H1 (cell line): ENCODE data around the gene TDP1. TPM values are rescaled to one million over a fixed set of nuclear protein-coding genes. Genes with fewer than 3 reads are reported as not detected.

Source experiments
- CTCF ChIA-PET: fragments of 300-600 bp; sonication (Branson Sonifier 250); formaldehyde crosslinking; loops from one replicate; lab custom pipeline; 2021; ENCODE audit not compliant: partially characterized antibody; lab: Charles Lee
- POLR2A ChIA-PET: fragments of 300-600 bp; sonication (Branson Sonifier 250); formaldehyde crosslinking; loops from one replicate; lab custom pipeline; 2021; ENCODE audit warnings: inconsistent platforms; ENCODE audit not compliant: partially characterized antibody; lab: Charles Lee
- DNase-seq, 2 experiments: peaks; one replicate each; pipeline versions ENCODE4 v3.0.0 to v3.0.0-alpha.2; 2010 to 2022; ENCODE audit warnings: low spot score in 2 of 2, low read depth in 1 of 2, mixed read lengths in 1 of 2
- FAIRE-seq: peaks from 2 replicates; lab custom pipeline; 2011; peaks lifted over from hg19 to GRCh38; lab: Jason Lieb, UNC
- H2AFZ ChIP-seq: 2 replicates; pipeline ENCODE4 v1.8.1; 2012; ENCODE audit warnings: low read length, inconsistent platforms
- H2AK5ac ChIP-seq: 2 replicates; pipeline ENCODE4 v1.6.1; 2013; ENCODE audit warnings: low read depth, low read length
- H2BK120ac ChIP-seq: replicated peaks from 2 replicates; pipeline ENCODE3; 2013; ENCODE audit warnings: low read depth, low read length, inconsistent platforms
- H2BK12ac ChIP-seq: 2 replicates; pipeline ENCODE4 v1.6.1; 2013; ENCODE audit warnings: low read depth, low read length
- H2BK15ac ChIP-seq: 2 replicates; pipeline ENCODE4 v1.6.1; 2013; ENCODE audit warnings: low read length
- H2BK20ac ChIP-seq: 2 replicates; pipeline ENCODE4 v1.6.1; 2013; ENCODE audit warnings: low read length
- H2BK5ac ChIP-seq: 2 replicates; pipeline ENCODE4 v1.6.1; 2013; ENCODE audit warnings: low read depth, low read length
- H3K14ac ChIP-seq: 2 replicates; pipeline ENCODE4 v1.6.1; 2013; ENCODE audit warnings: inconsistent platforms; ENCODE audit not compliant: insufficient read length
- H3K18ac ChIP-seq: 2 replicates; pipeline ENCODE4 v1.6.1; 2013; ENCODE audit warnings: low read length; ENCODE audit errors: extremely low read depth
- H3K23ac ChIP-seq: 2 replicates; pipeline ENCODE4 v1.6.1; 2013; ENCODE audit warnings: inconsistent platforms; ENCODE audit not compliant: insufficient read length
- H3K23me2 ChIP-seq: 2 replicates; pipeline ENCODE4 v1.6.1; 2013; ENCODE audit warnings: low read depth, low read length
- H3K27ac ChIP-seq: 2 replicates; pipeline ENCODE4 v1.6.1; 2011; ENCODE audit warnings: low read depth, low read length, inconsistent platforms
- H3K27me3 ChIP-seq, 4 experiments: replicated peaks in 1 of 4; 1 replicate in 1 of 4; 2 replicates in 3 of 4; pipeline versions ENCODE4 v1.6.1 to v1.8.1; 2011 to 2013; ENCODE audit warnings: low read length in 3 of 4, mild to moderate bottlenecking in 3 of 4, inconsistent platforms in 2 of 4, mixed read lengths in 2 of 4, moderate library complexity in 1 of 4; ENCODE audit not compliant: control insufficient read depth in 3 of 4, insufficient read depth in 3 of 4; ENCODE audit errors: extremely low read depth in 1 of 4
- H3K36me3 ChIP-seq, 4 experiments: 2 replicates each; pipeline versions ENCODE4 v1.6.1 to v1.8.1; 2011 to 2013; ENCODE audit warnings: mild to moderate bottlenecking in 4 of 4, low read length in 3 of 4, moderate library complexity in 2 of 4, control low read depth in 1 of 4, inconsistent platforms in 1 of 4; ENCODE audit not compliant: insufficient read depth in 4 of 4, control insufficient read depth in 2 of 4
- H3K4ac ChIP-seq: replicated peaks from 2 replicates; pipeline ENCODE3; 2013; ENCODE audit warnings: low read length, low read depth, mixed read lengths, inconsistent platforms; ENCODE audit not compliant: insufficient read length
- H3K4me1 ChIP-seq, 4 experiments: replicated peaks in 1 of 4; 1 replicate in 1 of 4; 2 replicates in 3 of 4; pipeline versions ENCODE4 v1.6.1 to v1.8.1; 2011 to 2013; ENCODE audit warnings: low read length in 3 of 4, inconsistent platforms in 2 of 4, mixed read lengths in 1 of 4; ENCODE audit not compliant: insufficient read depth in 4 of 4, control insufficient read depth in 3 of 4
- H3K4me2 ChIP-seq, 2 experiments: 2 replicates each; pipeline versions ENCODE4 v1.6.1 to v1.8.1; 2011 to 2013; ENCODE audit warnings: low read depth in 2 of 2, low read length in 2 of 2, control low read depth in 1 of 2, inconsistent platforms in 1 of 2, mild to moderate bottlenecking in 1 of 2; ENCODE audit not compliant: insufficient read depth in 1 of 2
- H3K4me3 ChIP-seq, 4 experiments: fragments of 200-600, 300-600 bp in 1 of 4; sonication (generic), shearing (Covaris generic), sonication (Bioruptor Twin) in 1 of 4; 2 replicates each; pipeline versions ENCODE4 v1.5.1 to v1.8.1; 2011 to 2016; ENCODE audit warnings: low read length in 4 of 4, low read depth in 3 of 4, control low read depth in 2 of 4, inconsistent platforms in 2 of 4, mild to moderate bottlenecking in 2 of 4, mixed read lengths in 1 of 4, moderate library complexity in 1 of 4; ENCODE audit not compliant: insufficient read depth in 2 of 4; ENCODE audit errors: extremely low read depth in 1 of 4
- H3K56ac ChIP-seq: replicated peaks from 2 replicates; pipeline ENCODE3; 2013; ENCODE audit warnings: low read depth, mild to moderate bottlenecking, mixed read lengths, low read length, inconsistent platforms; ENCODE audit not compliant: insufficient read length
- H3K79me1 ChIP-seq: 2 replicates; pipeline ENCODE4 v1.6.1; 2013; ENCODE audit warnings: low read depth, low read length, control low read depth
- H3K79me2 ChIP-seq, 2 experiments: 2 replicates each; pipeline versions ENCODE4 v1.6.1 to v1.8.1; 2012 to 2013; ENCODE audit warnings: low read length in 2 of 2, mild to moderate bottlenecking in 2 of 2, inconsistent platforms in 1 of 2; ENCODE audit not compliant: insufficient read depth in 2 of 2, control insufficient read depth in 1 of 2
- H3K9ac ChIP-seq, 4 experiments: replicated peaks in 1 of 4; 1 replicate in 1 of 4; 2 replicates in 3 of 4; pipeline versions ENCODE4 v1.6.1 to v1.8.1; 2011 to 2013; ENCODE audit warnings: low read depth in 3 of 4, low read length in 3 of 4, control low read depth in 2 of 4, mild to moderate bottlenecking in 2 of 4, moderate library complexity in 2 of 4, inconsistent platforms in 1 of 4; ENCODE audit errors: extremely low read depth in 1 of 4
- H3K9me3 ChIP-seq, 2 experiments: 2 replicates each; pipeline versions ENCODE4 v1.6.1 to v1.8.1; 2012 to 2013; ENCODE audit warnings: mild to moderate bottlenecking in 2 of 2, moderate library complexity in 2 of 2, control low read depth in 1 of 2, inconsistent platforms in 1 of 2, low read depth in 1 of 2, low read length in 1 of 2, mixed read lengths in 1 of 2; ENCODE audit not compliant: insufficient read depth in 2 of 2
- H4K20me1 ChIP-seq, 2 experiments: replicated peaks in 1 of 2; 2 replicates each; pipeline versions ENCODE3 to v1.8.1; 2011 to 2013; ENCODE audit warnings: inconsistent platforms in 2 of 2, low read length in 2 of 2, mild to moderate bottlenecking in 1 of 2; ENCODE audit not compliant: insufficient read depth in 2 of 2, control insufficient read depth in 1 of 2
- H4K5ac ChIP-seq: 2 replicates; pipeline ENCODE4 v1.6.1; 2013; ENCODE audit warnings: low read length, low read depth, mixed read lengths, inconsistent platforms; ENCODE audit not compliant: insufficient read length
- H4K8ac ChIP-seq: 2 replicates; pipeline ENCODE4 v1.8.0; 2013; ENCODE audit warnings: mild to moderate bottlenecking, moderate library complexity, low read length, inconsistent platforms; ENCODE audit not compliant: insufficient read depth; ENCODE audit errors: extremely low read depth
- H4K91ac ChIP-seq: replicated peaks from 2 replicates; pipeline ENCODE3; 2013; ENCODE audit warnings: low read length, mixed read lengths, inconsistent platforms; ENCODE audit not compliant: insufficient read length
- EGR1 ChIP-seq: IDR thresholded peaks from 2 replicates; pipeline ENCODE4 v1.6.1; 2011; ENCODE audit warnings: low read depth, low read length, borderline replicate concordance
- FOSL1 ChIP-seq: IDR thresholded peaks from 2 replicates; pipeline ENCODE4 v1.6.1; 2011; ENCODE audit warnings: mild to moderate bottlenecking, low read depth, low read length, moderate library complexity; ENCODE audit not compliant: insufficient read depth
- KDM1A ChIP-seq: fragments of 200-600, 300-600 bp; sonication (generic); IDR thresholded peaks from 2 replicates; pipeline ENCODE4 v1.7.1; 2016; ENCODE audit warnings: mild to moderate bottlenecking, low read length, borderline replicate concordance
- KDM5A ChIP-seq: fragments of 200-600 bp; IDR thresholded peaks from 2 replicates; pipeline ENCODE4 v1.7.1; 2012; ENCODE audit warnings: mild to moderate bottlenecking, low read length, inconsistent platforms, mixed read lengths
- NANOG ChIP-seq: IDR thresholded peaks from 2 replicates; pipeline ENCODE4 v1.6.1; 2011; ENCODE audit warnings: low read length, low read depth, mild to moderate bottlenecking, inconsistent platforms; ENCODE audit not compliant: insufficient read depth, poor library complexity, severe bottlenecking
- RBBP5 ChIP-seq: IDR thresholded peaks from 2 replicates; pipeline ENCODE4 v1.7.1; 2012; ENCODE audit warnings: low read depth, mild to moderate bottlenecking, inconsistent platforms, low read length, moderate library complexity, borderline replicate concordance
- SIN3A ChIP-seq, 2 experiments: IDR thresholded peaks in 1 of 2; conservative IDR thresholded peaks in 1 of 2; 2 replicates each; pipeline ENCODE4 v1.6.1; 2011 to 2012; ENCODE audit warnings: low read length in 2 of 2, improper control_type of control experiment in 1 of 2, low read depth in 1 of 2, mild to moderate bottlenecking in 1 of 2
- SIX5 ChIP-seq: IDR thresholded peaks from 2 replicates; pipeline ENCODE4 v1.6.1; 2011; ENCODE audit warnings: mild to moderate bottlenecking, low read depth, low read length
- SUZ12 ChIP-seq: fragments of 200-600 bp; sonication (generic); IDR thresholded peaks from 2 replicates; pipeline ENCODE4 v1.6.1; 2012; ENCODE audit warnings: mild to moderate bottlenecking, inconsistent platforms, low read length, moderate library complexity, mixed read lengths
- TAF1 ChIP-seq: IDR thresholded peaks from 2 replicates; pipeline ENCODE4 v1.6.1; 2011; ENCODE audit warnings: mild to moderate bottlenecking, low read depth, low read length
- TBP ChIP-seq: IDR thresholded peaks from 2 replicates; pipeline ENCODE4 v1.6.1; 2011; ENCODE audit warnings: low read depth, low read length, improper control_type of control experiment
- USF2 ChIP-seq: IDR thresholded peaks from 2 replicates; pipeline ENCODE4 v1.6.1; 2011; ENCODE audit warnings: low read length, improper control_type of control experiment
- WGBS, 2 experiments: shearing (Covaris generic) in 1 of 2; methylation state at CpG; one replicate each; pipeline versions ENCODE4 v1.1.6 to v1.1.7; 2013 to 2015; ENCODE audit warnings: low lambda C conversion rate in 2 of 2, mixed read lengths in 2 of 2, inconsistent platforms in 1 of 2, low coverage in 1 of 2, missing lambda C conversion rate in 1 of 2; ENCODE audit not compliant: insufficient replicate concordance in 2 of 2, insufficient coverage in 1 of 2, insufficient read length in 1 of 2; ENCODE audit errors: extremely low coverage in 1 of 2, missing lambda C conversion rate in 1 of 2; 5-methylcytosine and 5-hydroxymethylcytosine counted together
- polyA plus RNA-seq, 7 experiments: library from polyadenylated mRNA; depleted of rRNA in 3 of 7; stranded (reverse) in 5 of 7; unstranded in 2 of 7; fragments of >200 nt in 5 of 7; fragments of 200-250 nt in 2 of 7; gene quantifications; 1 replicate in 5 of 7; 2 replicates in 1 of 7; 4 replicates in 1 of 7; pipeline versions ENCODE4 v1.2.1 to v1.2.3, GENCODE V29; 2011 to 2013; ENCODE audit warnings: missing spikeins in 2 of 7, mixed read lengths in 2 of 7
- total RNA-seq: library from RNA; stranded (reverse); fragmentation: NEBNext Ultra II Directional; extraction: Animal tissue kit (Norgen Biotek cat#: 25700); gene quantifications from 2 replicates; pipeline ENCODE4 v1.2.1, GENCODE V29; 2021

TDP1 gene
- total and polyA plus RNA-seq, 2 of the 8 experiments (the other 6 are each of a cell fraction or from before 2014, with no cell fraction given) = 32.2 to 69.9 TPM

- H2BK120ac ChIP-seq = no peak overlapping the region
- H3K79me1 ChIP-seq = no peaks in the 10 kb centered on the region
- 86% methylated on average over 2 of the region's 2 CpGs; no CpG with 5 or more reads in 1 of the 2 experiments for WGBS, 2 experiments
- H3K27ac ChIP-seq = no peak overlapping the region
- H3K4me2 ChIP-seq = no peak overlapping the region
- no peak overlapping the region for H3K18ac ChIP-seq
- H3K27me3 ChIP-seq = no peaks in the 10 kb centered on the region
- no peaks in the 10 kb centered on the region for H3K23me2 ChIP-seq
- no peak overlapping the region for H2BK5ac ChIP-seq
- FAIRE-seq = no peak
- H2BK15ac ChIP-seq = no peak overlapping the region
- no peak overlapping the region for H4K8ac ChIP-seq
- no peaks in the 10 kb centered on the region for H3K4me1 ChIP-seq
- POLR2A ChIA-PET = no interaction called here
- no peaks in the 10 kb centered on the region for H4K20me1 ChIP-seq
- H3K23ac ChIP-seq = no peak overlapping the region
- no peak overlapping the region for H2AFZ ChIP-seq
- H2BK20ac ChIP-seq = no peak overlapping the region
- H3K36me3 ChIP-seq = no peaks in the 10 kb centered on the region
- H2AK5ac ChIP-seq = no peak overlapping the region
- CTCF ChIA-PET = interaction anchor here (1.4 to 1.5 kb wide), 2 partner anchors 8 to 19 kb away, joined by 3 read pairs; no protein-coding TSS in a partner anchor
- no peak overlapping the region for H3K56ac ChIP-seq
- H4K5ac ChIP-seq = no peak overlapping the region
- H3K9me3 ChIP-seq = no peaks in the 10 kb centered on the region
- no peaks in the 10 kb centered on the region for H3K79me2 ChIP-seq
- H3K9ac ChIP-seq = no peak overlapping the region
- no peak overlapping the region for H3K4me3 ChIP-seq
- H3K14ac ChIP-seq = no peak overlapping the region
- no peak for DNase-seq
- no peak overlapping the region for H2BK12ac ChIP-seq
- H3K4ac ChIP-seq = no peak overlapping the region
- H4K91ac ChIP-seq = no peak overlapping the region
- TF ChIP-seq RBBP5 (no peak), TBP (no peak), SUZ12 (no peak), KDM5A (no peak), EGR1 (no peak), NANOG (no peak), SIN3A (conservative IDR thresholded peaks at IDR 0.05 in 1 of 2, IDR thresholded peaks at IDR 0.05 in 1 of 2; ENCODE audit: low read depth in 1 of 2, low read length in 2 of 2) (no peak), FOSL1 (no peak), USF2 (no peak), KDM1A (no peak), TAF1 (no peak), SIX5 (no peak)
Measured at GRCh38 chr14:89941830-89942377, 13.8 kb upstream of the TDP1 start.
